AG04450 (cell line): ENCODE data around the gene TMEM225. TPM values are rescaled to one million over a fixed set of nuclear protein-coding genes. Genes with fewer than 3 reads are reported as not detected.

Experiments
- CTCF ChIA-PET: fragments of 300-600, 350-600 bp; formaldehyde crosslinking; extraction: SDS; loops from one replicate; lab custom pipeline; 2022; ENCODE audit warnings: antibody characterized with exemption, inconsistent platforms; lab: Charles Lee
- POLR2A ChIA-PET: fragments of 350-600 bp; formaldehyde crosslinking; extraction: SDS; loops from one replicate; lab custom pipeline; 2021; ENCODE audit warnings: antibody characterized with exemption, inconsistent platforms; lab: Yijun Ruan, JAX
- DNase-seq: peaks from one replicate; pipeline ENCODE4 v3.0.0-alpha.2; 2011; ENCODE audit warnings: low read depth, low spot score
- H3K27ac ChIP-seq: one replicate; pipeline ENCODE4 v1.5.1; 2012; ENCODE audit warnings: low read depth, low read length, control low read depth
- H3K27me3 ChIP-seq: one replicate; pipeline ENCODE4 v1.6.0; 2012; ENCODE audit warnings: low read length; ENCODE audit not compliant: control insufficient read depth, insufficient read depth
- H3K4me3 ChIP-seq: 2 replicates; pipeline ENCODE4 v1.5.1; 2011; ENCODE audit warnings: mild to moderate bottlenecking, low read depth, low read length, control low read depth
- H3K9me3 ChIP-seq: 2 replicates; pipeline ENCODE4 v1.5.1; 2012; ENCODE audit warnings: low read length; ENCODE audit not compliant: control insufficient read depth, insufficient read depth
- polyA plus RNA-seq: library from polyadenylated mRNA; depleted of rRNA; stranded (reverse); fragments of >200 nt; gene quantifications from 2 replicates; pipeline ENCODE4 v1.2.3, GENCODE V29; 2011
- TF ChIP-seq, protein P1 (sequence below): IDR thresholded peaks from 2 replicates; pipeline ENCODE4 v1.5.1; 2011; ENCODE audit warnings: low read depth, low read length, control low read depth, inconsistent platforms

Gene TMEM225
- polyA plus RNA-seq, 1 experiment, result not detected

DNA sequence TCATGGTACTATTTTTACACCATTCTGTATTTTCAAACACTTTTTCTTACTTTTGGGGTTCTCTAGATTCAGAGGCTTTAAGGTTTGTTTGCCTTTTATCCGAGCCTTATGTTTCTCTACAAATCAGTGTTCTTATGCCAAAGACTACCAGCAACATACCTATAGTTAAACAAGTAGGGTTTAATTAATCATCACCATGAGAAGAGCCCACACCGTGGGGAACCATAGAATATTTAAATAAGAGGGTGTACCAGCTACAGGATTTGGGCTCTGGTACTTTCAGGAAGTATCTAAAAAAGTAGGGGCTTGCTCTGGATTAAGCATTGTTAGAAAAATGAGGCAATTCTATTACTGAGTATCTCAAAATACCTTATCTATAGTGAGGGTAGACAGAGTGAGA lies 25.7 kb downstream of the TMEM225 start:
- POLR2A ChIA-PET, result no interaction called here
- Histone ChIP-seq H3K9me3 (no peaks in the 10 kb centered on the region), H3K27me3 (no peaks in the 10 kb centered on the region), H3K27ac (no peak overlapping the region), H3K4me3 (no peak overlapping the region)
- DNase-seq, result no peak
- TF ChIP-seq, protein P1, sequence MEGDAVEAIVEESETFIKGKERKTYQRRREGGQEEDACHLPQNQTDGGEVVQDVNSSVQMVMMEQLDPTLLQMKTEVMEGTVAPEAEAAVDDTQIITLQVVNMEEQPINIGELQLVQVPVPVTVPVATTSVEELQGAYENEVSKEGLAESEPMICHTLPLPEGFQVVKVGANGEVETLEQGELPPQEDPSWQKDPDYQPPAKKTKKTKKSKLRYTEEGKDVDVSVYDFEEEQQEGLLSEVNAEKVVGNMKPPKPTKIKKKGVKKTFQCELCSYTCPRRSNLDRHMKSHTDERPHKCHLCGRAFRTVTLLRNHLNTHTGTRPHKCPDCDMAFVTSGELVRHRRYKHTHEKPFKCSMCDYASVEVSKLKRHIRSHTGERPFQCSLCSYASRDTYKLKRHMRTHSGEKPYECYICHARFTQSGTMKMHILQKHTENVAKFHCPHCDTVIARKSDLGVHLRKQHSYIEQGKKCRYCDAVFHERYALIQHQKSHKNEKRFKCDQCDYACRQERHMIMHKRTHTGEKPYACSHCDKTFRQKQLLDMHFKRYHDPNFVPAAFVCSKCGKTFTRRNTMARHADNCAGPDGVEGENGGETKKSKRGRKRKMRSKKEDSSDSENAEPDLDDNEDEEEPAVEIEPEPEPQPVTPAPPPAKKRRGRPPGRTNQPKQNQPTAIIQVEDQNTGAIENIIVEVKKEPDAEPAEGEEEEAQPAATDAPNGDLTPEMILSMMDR, result no peak
- CTCF ChIA-PET, result no interaction called here

DNA sequence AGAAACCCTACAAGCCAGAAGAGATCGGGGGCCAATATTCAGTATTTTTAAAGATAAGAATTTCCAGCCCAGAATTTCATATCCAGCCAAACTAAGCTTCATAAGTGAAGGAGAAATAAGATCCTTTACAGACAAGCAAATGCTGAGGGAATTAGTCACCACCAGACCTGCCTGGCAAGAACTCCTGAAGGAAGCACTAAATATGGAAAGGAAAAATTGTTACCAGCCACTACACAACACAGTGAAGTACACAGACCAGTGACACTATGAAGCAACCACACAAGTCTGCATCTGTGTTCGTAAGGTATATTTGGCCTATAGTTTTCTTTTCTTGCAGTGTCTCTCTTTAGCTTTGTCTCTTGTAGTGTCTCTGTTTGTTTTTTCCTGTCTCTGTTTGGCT lies 29.0 kb downstream of the TMEM225 start:
- Histone ChIP-seq H3K27me3 (no peaks in the 10 kb centered on the region), H3K9me3 (no peaks in the 10 kb centered on the region), H3K27ac (no peak overlapping the region), H3K4me3 (no peak overlapping the region)
- ChIA-PET CTCF (no interaction called here), POLR2A (no interaction called here)
- DNase-seq, result no peak
- TF ChIP-seq, protein P1, result no peak

DNA sequence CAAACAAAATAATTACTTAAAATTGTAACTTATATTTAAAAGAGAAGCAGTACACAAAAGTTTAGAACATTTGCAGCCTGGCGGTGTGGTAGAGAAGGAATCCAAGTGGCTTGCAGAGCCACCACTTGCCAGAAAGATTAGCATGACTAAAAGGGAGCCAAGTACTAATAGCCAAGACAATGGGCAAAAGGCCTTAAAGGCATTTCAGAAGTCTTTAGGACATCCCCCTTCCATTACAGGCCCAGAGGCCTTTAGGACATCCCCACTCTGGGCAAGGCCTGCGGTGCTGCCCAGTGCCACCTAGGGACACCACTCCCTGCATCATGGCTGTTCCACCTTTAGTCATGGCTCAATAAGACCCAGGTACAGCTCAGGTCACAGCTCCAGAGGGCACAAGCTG lies 32.4 kb downstream of the TMEM225 start:
- ChIA-PET POLR2A (no interaction called here), CTCF (no interaction called here)
- TF ChIP-seq, protein P1, result no peak
- Histone ChIP-seq H3K27me3 (no peaks in the 10 kb centered on the region), H3K27ac (no peak overlapping the region), H3K9me3 (no peaks in the 10 kb centered on the region), H3K4me3 (no peak overlapping the region)
- DNase-seq, result no peak

DNA sequence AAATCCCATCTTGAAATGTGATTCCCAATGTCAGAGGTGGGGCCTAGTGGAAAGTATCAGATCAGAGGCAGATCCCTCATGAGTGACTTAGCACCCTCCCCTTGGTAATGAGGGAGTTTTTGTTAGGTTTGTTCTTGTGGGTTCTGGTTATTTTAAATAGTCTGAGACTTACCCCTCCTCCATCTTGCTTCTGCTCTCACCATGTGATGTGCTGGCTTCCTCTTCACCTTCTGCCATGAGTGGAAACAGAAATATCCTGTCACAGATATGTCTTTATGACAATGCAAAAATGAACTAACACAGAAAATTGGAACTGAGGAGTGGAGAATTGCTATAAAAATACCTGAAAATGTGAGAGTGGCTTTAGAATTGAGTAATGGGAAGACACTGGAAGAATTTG lies 33.1 kb downstream of the TMEM225 start:
- Histone ChIP-seq H3K9me3 (no peaks in the 10 kb centered on the region), H3K27ac (no peak overlapping the region), H3K27me3 (no peaks in the 10 kb centered on the region), H3K4me3 (no peak overlapping the region)
- TF ChIP-seq, protein P1, result no peak
- no peak for DNase-seq
- CTCF ChIA-PET, result no interaction called here
- POLR2A ChIA-PET, result no interaction called here

DNA sequence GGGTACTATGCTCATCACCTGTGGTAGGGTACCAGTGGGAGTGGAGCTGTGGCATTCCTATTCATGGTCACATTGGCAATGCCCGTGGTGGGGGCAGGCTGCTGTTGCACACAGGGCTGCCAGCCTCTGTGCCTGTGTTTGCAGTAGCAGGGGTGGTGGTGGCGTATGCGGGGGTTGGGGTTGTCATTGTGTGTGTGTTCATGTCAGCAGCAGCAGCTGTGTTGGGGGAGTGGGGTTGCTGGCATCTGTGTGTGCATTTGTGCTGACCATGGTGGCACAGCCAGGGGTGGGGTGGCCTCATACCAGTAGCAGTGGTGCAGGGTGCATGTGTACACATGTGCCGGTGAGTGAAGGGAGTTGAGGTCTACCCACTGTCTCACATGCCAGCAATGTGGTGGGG lies 34.4 kb downstream of the TMEM225 start:
- H3K27me3 ChIP-seq, result no peaks in the 10 kb centered on the region
- H3K4me3 ChIP-seq, result no peak overlapping the region
- ChIA-PET POLR2A (no interaction called here), CTCF (no interaction called here)
- H3K9me3 ChIP-seq, result no peaks in the 10 kb centered on the region
- H3K27ac ChIP-seq, result no peak overlapping the region
- DNase-seq, result no peak
- TF ChIP-seq, protein P1, result no peak
